Measurements from ENCODE around the gene ZNF79.
"Not testable (repeated sequence)": the region's sequence is repeated elsewhere in the genome, so short reads cannot be mapped to it uniquely, and the experiment has no call there.

DNA sequence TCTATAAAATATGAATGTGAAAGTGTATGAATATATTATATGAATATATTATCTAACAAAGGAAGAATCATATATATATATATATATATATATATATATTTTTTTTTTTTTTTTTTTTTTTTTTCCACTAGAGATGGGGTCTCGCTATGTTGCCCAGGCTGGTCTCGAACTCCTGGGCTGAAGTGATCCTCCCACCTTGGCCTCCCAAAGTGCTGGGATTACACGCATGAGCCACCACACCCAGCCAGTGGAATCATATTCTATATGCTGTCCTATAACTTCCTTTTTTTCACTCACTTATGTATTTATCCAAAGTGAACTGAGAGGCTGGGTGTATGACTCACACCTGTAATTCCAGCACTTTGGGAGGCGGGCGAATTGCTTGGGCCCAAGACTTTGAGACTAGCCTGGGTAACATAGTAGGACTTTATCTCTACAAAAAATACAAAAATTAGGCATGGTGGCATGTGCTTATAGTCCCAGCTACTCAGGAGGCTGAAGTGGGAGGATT is 42.3 kb downstream of the ZNF79 start:
- TF ChIP-seq, protein P1, sequence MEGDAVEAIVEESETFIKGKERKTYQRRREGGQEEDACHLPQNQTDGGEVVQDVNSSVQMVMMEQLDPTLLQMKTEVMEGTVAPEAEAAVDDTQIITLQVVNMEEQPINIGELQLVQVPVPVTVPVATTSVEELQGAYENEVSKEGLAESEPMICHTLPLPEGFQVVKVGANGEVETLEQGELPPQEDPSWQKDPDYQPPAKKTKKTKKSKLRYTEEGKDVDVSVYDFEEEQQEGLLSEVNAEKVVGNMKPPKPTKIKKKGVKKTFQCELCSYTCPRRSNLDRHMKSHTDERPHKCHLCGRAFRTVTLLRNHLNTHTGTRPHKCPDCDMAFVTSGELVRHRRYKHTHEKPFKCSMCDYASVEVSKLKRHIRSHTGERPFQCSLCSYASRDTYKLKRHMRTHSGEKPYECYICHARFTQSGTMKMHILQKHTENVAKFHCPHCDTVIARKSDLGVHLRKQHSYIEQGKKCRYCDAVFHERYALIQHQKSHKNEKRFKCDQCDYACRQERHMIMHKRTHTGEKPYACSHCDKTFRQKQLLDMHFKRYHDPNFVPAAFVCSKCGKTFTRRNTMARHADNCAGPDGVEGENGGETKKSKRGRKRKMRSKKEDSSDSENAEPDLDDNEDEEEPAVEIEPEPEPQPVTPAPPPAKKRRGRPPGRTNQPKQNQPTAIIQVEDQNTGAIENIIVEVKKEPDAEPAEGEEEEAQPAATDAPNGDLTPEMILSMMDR (IDR thresholded peaks at IDR 0.05) = not testable (repeated sequence)
- not testable (repeated sequence) for TF ChIP-seq EP300, POLR2A (IDR thresholded peaks at IDR 0.05)
